HG03558 (cell line): ENCODE measurements around the gene LIM2.
"Not testable (repeated sequence)": the region's sequence is repeated elsewhere in the genome, so short reads cannot be mapped to it uniquely, and the experiment has no call there.

ENCODE experiments used
- ATAC-seq: cut with Tn5 transposase; IDR thresholded peaks from one replicate; pipeline ENCODE4 v1.9.1; 2021; ENCODE audit warnings: moderate number of reproducible peaks; ENCODE audit not compliant: unreplicated experiment; ENCODE audit errors: extremely low read depth

Gene LIM2

GRCh38 chr19:51387924-51388389 is at the start of gene LIM2:
LIM2 (minus strand) TSS chr19:51387974; CDS start chr19:51387443, 531 bp downstream.
- ATAC-seq: no peak

DNA sequence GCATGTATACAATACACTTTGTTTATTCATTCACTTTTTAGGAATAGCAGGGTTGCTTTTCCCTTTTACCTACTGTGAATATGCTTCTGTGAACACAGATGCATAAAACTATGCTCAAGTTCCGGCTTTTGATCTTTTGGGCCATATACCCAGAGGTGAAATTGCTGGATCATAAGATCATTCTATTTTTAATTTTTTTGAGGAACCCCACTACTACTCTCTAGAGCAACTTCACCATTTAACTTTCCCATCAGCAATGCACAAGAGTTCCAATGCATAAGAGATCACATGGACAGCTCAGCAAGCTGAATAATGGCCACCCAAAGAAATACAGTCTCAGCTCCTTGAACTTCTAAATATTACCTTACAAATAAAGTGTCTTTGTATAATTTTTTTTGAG is 46.7 kb upstream of the LIM2 start:
- no peak for ATAC-seq

- ATAC-seq: no peak
These were observed 45.3 kb upstream of the LIM2 start for GRCh38 chr19:51433043-51433442.

GRCh38 chr19:51431124-51431523 is 43.4 kb upstream of the LIM2 start:
- ATAC-seq: no peak

DNA sequence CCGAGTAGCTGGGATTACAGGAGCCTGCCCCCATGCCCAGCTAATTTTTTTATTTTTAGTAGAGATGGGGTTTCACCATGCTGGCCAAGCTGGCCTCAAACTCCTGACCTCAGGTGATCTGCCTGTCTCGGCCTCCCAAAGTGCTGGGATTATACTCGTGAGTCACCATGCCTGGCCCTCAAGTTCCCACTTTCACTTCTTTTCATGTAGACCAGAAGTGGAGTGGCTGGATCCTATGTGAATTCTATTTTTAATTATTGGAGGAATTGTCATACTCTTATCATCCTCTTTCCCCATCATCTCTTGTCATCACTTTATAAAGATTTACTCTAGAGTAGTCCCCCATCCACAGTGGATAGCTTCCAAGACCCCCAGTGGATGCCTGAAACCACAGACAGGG is 42.4 kb upstream of the LIM2 start:
- no peak for ATAC-seq

- ATAC-seq: no peak
These were observed 39.4 kb upstream of the LIM2 start for GRCh38 chr19:51427201-51427600.

GRCh38 chr19:51422053-51422448 is 34.3 kb upstream of the LIM2 start:
- no peak for ATAC-seq

- ATAC-seq: no peak
These were observed 33.7 kb upstream of the LIM2 start for GRCh38 chr19:51421229-51422052.

DNA sequence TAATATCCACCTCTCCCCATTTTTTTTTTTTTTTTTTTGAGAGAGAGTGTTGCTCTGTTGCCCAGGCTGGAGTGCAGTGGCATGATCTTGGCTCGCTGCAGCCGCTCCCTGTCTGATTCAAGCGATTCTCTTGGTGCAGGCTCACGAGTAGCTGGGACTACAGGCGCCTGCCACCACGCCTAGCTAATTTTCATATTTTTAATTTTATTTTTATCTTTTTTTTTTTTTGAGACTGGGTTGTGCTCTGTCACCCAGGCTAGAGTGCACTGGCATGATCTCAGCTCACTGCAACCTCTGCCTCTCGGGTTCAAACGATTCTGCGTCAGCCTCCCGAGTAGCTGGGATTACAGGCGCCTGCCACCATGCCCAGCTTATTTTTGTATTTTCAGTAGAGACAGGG is 32.7 kb upstream of the LIM2 start:
- ATAC-seq: not testable (repeated sequence)

DNA sequence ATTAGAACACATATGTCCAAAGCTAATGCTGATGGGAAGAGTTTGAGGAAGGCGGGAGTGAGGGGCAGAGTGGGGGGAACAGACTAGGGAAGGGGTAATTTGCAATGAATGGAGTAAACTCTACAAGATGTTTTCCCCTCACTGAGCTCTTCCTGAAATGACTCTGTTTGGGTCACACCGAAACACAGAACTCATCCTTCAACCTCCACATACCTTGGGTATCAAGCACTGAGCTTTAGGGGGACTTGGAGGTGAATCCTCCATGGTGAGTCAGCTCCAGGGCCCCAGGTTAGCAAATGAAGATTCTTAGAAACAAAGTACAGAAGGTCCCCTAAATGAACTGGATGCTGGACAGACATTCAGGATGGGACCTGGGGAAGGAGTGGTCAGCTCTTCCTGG is 30.9 kb upstream of the LIM2 start:
- no peak for ATAC-seq

GRCh38 chr19:51417810-51418157 is 30.0 kb upstream of the LIM2 start:
- no peak for ATAC-seq

GRCh38 chr19:51417107-51417809 is 29.5 kb upstream of the LIM2 start, which contains the start of gene SIGLEC10:
SIGLEC10 (minus strand) TSS chr19:51417642; CDS start chr19:51417581, 61 bp downstream.
- no peak for ATAC-seq

DNA sequence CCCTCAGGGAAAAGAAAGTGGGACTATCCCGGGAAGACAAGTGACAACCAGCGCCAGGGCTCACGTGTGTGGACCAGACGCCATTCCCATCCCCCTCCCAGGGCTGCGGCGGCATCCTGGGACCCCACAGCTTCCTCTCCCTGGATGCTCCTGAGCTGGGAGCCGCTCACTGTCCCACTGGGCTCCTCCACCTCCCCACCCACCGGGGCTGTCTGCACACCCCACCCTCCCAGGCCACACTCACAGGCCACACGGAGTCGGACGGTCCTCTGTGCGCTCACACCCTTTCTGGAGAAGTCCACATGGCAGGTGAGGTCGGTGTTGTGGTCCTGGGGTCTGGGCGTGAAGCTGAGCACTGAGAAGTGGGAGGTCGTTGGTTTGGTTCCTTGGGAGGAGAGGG is 28.6 kb upstream of the LIM2 start:
- not testable (repeated sequence) for ATAC-seq

DNA sequence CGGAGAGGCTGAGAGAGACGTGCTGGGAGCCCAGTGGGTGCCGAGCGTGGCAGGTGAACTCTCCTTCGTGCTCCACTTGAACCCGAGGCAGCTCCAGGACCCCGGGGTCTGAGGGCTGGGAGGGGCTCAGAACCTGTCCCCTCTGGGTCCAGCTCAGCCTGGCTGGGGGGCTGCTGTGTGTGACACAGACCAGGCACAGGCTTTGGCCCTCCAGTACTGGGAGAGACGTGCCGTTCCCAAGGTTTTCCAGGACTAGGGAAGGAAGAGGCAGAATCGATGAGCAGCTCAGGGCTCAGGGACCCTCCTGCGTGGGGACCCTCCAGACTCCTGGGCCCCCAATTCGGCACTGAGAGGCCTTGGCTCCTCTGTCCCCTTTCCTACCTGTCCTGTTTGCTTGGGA is 27.4 kb upstream of the LIM2 start:
- no peak for ATAC-seq

DNA sequence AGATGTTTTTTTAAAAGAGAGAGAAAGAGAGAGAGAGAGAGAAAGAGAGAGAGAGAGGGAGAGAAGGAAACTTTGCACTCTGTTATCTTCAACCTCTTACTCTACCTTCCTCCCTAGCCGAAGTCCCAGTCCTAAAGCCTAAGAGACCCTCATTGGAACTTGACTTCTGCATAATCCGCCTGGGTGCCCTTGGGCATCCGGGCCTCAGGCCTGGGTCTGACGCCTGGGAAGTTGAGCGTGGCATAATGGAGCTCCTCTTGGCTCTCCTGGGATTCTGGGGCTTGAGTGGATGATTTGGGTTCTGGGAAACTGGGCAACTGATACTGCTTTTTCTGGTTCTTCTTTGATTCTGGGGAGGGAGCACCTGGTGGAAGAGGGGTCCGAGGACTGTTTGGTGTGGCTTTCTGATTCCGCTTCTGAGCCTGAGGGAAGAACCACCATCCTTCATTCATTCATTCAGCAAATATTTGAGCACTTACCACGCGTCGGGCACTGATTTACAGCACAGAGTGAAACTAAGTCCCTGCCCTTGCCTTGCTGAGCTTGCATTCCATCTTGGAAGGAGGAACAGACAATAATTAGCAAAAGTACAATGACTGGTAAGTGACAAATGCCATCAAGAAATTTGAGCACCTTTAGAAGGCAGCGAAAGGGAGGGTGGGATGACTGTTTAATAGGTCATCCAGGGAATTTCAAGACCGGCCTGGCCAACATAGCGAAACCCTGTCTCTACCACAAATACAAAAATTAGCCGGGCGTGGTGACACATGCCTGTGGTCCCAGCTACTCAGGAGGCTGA is 23.4 kb upstream of the LIM2 start:
- no peak for ATAC-seq

DNA sequence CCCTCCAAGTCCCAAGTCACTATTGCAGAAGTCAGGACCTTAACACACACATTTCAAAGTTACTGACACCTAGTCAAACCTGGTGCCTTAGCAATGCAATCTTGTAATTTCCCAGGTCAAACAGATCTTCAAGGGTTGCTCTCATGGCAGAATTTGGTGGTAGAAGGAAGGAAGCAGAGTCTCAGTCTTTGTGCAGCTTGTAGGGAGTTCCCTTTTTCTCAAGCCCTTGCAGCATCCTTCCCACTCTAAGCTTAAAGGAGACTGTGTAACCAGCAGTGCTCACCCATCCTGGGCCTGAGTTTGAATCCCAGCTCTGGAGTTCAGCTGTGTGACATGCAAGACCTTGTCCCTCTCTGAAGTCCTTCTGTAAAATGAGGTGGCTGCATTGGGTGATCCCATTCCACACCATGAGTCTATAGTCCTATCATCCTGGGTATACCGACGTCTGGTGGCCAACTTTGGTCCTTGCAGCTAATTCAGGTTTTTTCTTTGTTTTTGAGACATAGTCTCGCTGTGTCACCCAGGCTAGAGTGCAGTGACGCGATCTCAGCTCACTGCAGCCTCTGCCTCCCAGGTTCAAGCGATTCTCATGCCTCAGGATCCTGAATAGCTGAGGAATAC is 19.8 kb upstream of the LIM2 start:
- ATAC-seq: no peak

- no peak for ATAC-seq
These were observed 14.3 kb upstream of the LIM2 start for GRCh38 chr19:51402117-51402516.

- ATAC-seq: not testable (repeated sequence)
These were observed 12.2 kb upstream of the LIM2 start for GRCh38 chr19:51399936-51400335.

GRCh38 chr19:51399231-51399630 is 11.5 kb upstream of the LIM2 start:
- no peak for ATAC-seq

DNA sequence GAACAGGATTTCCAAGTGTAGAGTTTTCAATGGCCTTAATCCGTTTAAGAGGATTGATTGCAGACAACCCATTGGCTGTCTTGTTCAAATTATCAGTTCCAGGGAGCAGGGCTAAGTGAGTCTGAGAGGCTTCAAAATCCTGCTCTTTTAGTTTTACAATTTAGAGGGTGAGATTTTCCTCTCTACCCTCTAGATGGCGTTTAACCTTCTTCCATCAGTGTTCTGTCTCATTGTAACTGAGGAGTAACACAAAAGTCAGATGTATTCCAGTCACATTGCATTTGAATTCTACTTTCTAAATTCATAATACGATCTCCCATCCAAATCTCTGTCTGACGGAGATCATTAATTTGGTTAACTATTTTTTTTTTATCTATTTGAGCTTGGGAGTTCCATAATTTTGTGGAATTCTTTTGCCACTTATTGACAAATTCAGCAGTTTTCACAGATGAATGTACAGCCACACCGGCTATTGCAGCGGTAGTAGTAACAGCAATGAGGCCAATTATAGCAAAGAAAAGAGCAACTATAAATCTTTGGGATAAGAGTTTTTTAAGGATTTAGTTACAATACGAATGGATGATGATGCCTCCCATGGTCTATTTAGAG is 10.4 kb upstream of the LIM2 start:
- no peak for ATAC-seq
